ENCODE data around the gene CHTOP. TPM values are rescaled to one million over a fixed set of nuclear protein-coding genes. Genes with fewer than 3 reads are reported as not detected.

Gene CHTOP
- total and polyA plus RNA-seq, 2 of the 13 experiments (the other 11 are each of a cell fraction or from before 2014, with no cell fraction given) = 38.0 to 51.9 TPM

DNA sequence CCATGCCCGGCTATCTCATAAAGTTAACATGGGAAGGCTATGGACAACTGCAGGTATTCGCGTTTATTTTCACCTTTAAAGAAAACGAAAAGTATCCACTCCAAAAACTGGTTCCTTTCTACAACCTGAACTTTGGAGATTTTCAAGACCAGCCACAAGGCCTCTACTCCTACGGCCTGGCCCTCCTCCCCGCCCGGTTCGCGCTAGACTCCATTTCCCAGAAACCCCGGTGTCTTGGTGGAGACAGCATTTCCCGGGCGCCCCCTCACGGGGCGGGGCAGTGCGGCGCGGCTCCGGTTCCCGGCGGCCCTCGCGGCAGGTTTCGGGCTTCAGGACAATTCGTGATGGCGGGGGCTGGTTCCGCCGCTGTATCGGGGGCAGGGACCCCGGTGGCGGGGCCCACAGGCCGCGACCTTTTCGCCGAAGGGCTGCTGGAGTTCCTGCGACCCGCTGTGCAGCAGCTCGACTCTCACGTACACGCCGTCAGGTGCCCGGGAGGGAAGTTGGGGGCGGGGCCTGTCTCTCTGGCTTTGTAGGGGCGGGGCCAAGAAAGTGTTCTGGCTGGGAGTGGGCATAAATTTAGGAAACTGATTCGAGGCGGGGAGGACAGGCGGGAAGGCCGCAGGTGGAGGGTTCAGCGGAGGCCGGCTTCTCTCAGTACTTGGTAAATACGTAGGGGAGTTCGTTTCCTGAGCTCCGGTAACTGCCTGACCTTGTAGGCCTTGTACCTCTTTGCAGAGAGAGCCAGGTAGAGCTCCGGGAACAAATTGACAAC is 24.7 kb downstream of the CHTOP start, which contains the start of gene SNAPIN:
Gene SNAPIN (plus strand): TSS at position 304 of the 775 bp plus-strand sequence. CDS start 41 bp downstream, at position 345.
- POLR2A ChIA-PET = interaction anchor here (0.8 to 2.3 kb wide), 5 partner anchors 11 to 69 kb away, joined by 3 to 18 read pairs (median 4); partner anchors contain the start of genes CHTOP, INTS3 and S100A13
- no peaks in the 10 kb centered on the region; a peak in 1 of 5 replicates for H3K27me3 ChIP-seq (ENCODE audit: control insufficient read depth in 1 of 2, insufficient read depth in 2 of 2, low read length in 2 of 2)
- 2% methylated on average over 33 of the region's 53 CpGs for WGBS (ENCODE audit: low lambda C conversion rate)
- no peak for TF ChIP-seq ZFYVE20 (CRISPR knock-in tag; IDR thresholded peaks at IDR 0.05; ENCODE audit: borderline replicate concordance, low read depth)
- TF ChIP-seq ZNF460 (CRISPR knock-in tag; IDR thresholded peaks at IDR 0.05; ENCODE audit: borderline replicate concordance) = no peak
- TF ChIP-seq, protein P1, sequence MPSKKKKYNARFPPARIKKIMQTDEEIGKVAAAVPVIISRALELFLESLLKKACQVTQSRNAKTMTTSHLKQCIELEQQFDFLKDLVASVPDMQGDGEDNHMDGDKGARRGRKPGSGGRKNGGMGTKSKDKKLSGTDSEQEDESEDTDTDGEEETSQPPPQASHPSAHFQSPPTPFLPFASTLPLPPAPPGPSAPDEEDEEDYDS (CRISPR knock-in tag; IDR thresholded peaks at IDR 0.05) = peak; percentile 59; the same call in 1 of the 2 replicates
- peak; percentile 58; the same call in 1 of the 2 replicates for TF ChIP-seq SRY (CRISPR knock-in tag; IDR thresholded peaks at IDR 0.05)
- no peak for TF ChIP-seq ZNF441 (CRISPR knock-in tag; IDR thresholded peaks at IDR 0.05; ENCODE audit: borderline replicate concordance)
- TF ChIP-seq IRF2 (CRISPR knock-in tag; IDR thresholded peaks at IDR 0.05) = peak; percentile 73; the same call in 1 of the 2 replicates
- TF ChIP-seq NPAS2 (CRISPR knock-in tag; IDR thresholded peaks at IDR 0.05; ENCODE audit: borderline replicate concordance) = no peak
- TF ChIP-seq NFYB (CRISPR knock-in tag; IDR thresholded peaks at IDR 0.05) = no peak; the same call in 1 of the 2 replicates
- no peak for TF ChIP-seq ZFP36L2 (CRISPR knock-in tag; IDR thresholded peaks at IDR 0.05)
- TF ChIP-seq ZNF589 (CRISPR knock-in tag; conservative IDR thresholded peaks at IDR 0.05) = no peak
- no peak for TF ChIP-seq PLRG1 (conservative IDR thresholded peaks at IDR 0.05)
- no peak for TF ChIP-seq PRPF4 (IDR thresholded peaks at IDR 0.05; ENCODE audit: low read depth, low read length, poor library complexity, severe bottlenecking)
- TF ChIP-seq ZNF644 (CRISPR knock-in tag; IDR thresholded peaks at IDR 0.05; ENCODE audit: low read depth) = no peak
- TF ChIP-seq MYC (CRISPR knock-in tag; IDR thresholded peaks at IDR 0.05; ENCODE audit: borderline replicate concordance) = peak; percentile 62; the same call in 1 of the 2 replicates
- TF ChIP-seq, protein P2, sequence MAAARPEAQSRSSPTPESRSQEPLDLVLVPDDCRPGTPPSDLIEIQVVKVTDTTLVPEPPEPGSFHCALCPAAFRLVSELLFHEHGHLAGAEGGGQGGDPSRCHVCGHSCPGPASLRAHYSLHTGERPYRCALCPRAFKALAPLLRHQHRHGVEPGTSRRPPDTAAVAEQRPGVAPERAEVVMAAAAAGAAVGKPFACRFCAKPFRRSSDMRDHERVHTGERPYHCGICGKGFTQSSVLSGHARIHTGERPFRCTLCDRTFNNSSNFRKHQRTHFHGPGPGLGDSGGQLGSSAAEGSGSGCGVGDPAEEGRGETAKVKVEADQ (CRISPR knock-in tag; IDR thresholded peaks at IDR 0.05; ENCODE audit: borderline replicate concordance) = no peak
- TF ChIP-seq TP53 (CRISPR knock-in tag; conservative IDR thresholded peaks at IDR 0.05) = no peak
- TF ChIP-seq PHF20 (CRISPR knock-in tag; IDR thresholded peaks at IDR 0.05) = peak; percentile 75
- TF ChIP-seq, protein P3, sequence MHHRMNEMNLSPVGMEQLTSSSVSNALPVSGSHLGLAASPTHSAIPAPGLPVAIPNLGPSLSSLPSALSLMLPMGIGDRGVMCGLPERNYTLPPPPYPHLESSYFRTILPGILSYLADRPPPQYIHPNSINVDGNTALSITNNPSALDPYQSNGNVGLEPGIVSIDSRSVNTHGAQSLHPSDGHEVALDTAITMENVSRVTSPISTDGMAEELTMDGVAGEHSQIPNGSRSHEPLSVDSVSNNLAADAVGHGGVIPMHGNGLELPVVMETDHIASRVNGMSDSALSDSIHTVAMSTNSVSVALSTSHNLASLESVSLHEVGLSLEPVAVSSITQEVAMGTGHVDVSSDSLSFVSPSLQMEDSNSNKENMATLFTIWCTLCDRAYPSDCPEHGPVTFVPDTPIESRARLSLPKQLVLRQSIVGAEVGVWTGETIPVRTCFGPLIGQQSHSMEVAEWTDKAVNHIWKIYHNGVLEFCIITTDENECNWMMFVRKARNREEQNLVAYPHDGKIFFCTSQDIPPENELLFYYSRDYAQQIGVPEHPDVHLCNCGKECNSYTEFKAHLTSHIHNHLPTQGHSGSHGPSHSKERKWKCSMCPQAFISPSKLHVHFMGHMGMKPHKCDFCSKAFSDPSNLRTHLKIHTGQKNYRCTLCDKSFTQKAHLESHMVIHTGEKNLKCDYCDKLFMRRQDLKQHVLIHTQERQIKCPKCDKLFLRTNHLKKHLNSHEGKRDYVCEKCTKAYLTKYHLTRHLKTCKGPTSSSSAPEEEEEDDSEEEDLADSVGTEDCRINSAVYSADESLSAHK (CRISPR knock-in tag; IDR thresholded peaks at IDR 0.05; ENCODE audit: borderline replicate concordance) = no peak
- no peak for TF ChIP-seq ZNF337 (CRISPR knock-in tag; IDR thresholded peaks at IDR 0.05; ENCODE audit: borderline replicate concordance, low read depth)
- no peak for TF ChIP-seq ZNF792 (CRISPR knock-in tag; IDR thresholded peaks at IDR 0.05)
- peak; percentile 75 for TF ChIP-seq SPEN (CRISPR knock-in tag; IDR thresholded peaks at IDR 0.05; ENCODE audit: low read depth)

More for the DNA sequence above, 24.7 kb downstream of the CHTOP start, which contains the start of gene SNAPIN:
- peak within 1 kb of the TSS; percentile 93 for H3K4me2 ChIP-seq (ENCODE audit: low read depth, low read length)
- in situ Hi-C loops (cut with HindIII; ENCODE audit: extremely low pct_ligation_motif_present, low pct_unique_long_range_greater_than_20kb) = no loop called here
- H3K4me1 ChIP-seq (ENCODE audit: insufficient read depth, low read length) = peaks cover 39% of the 10 kb centered on the region
- H2AFZ ChIP-seq (ENCODE audit: low read length) = peak within 1 kb of the TSS; percentile 95
- H3K9ac ChIP-seq (ENCODE audit: insufficient read depth, low read depth, low read length) = peak within 1 kb of the TSS; percentile 78
- ATAC-seq (peak; percentile 95), FAIRE-seq (peak; percentile 73), DNase-seq (ENCODE audit: low spot score) (peak; percentile 75)
- TSS peak; percentile 79 for BruUV-seq (replicated peaks)
- CTCF ChIA-PET (ENCODE audit: low intra/inter-chr PET ratio, low total read pairs) = no interaction called here
- intact Hi-C loops (cut with micrococcal nuclease; ENCODE audit: unreplicated experiment) = no loop called here
- peak within 1 kb of the TSS; percentile 62 for H3K27ac ChIP-seq (ENCODE audit: extremely low read length, insufficient read depth, low read length)
- H3K9me3 ChIP-seq (ENCODE audit: low read length) = no peaks in the 10 kb centered on the region
- H3K79me2 ChIP-seq (ENCODE audit: insufficient read depth, low read length) = peaks cover 12% of the 10 kb centered on the region
- no peaks in the 10 kb centered on the region for H4K20me1 ChIP-seq (ENCODE audit: insufficient read depth, low read length)
- H3K4me3 ChIP-seq (replicated peaks in 1 of 3; ENCODE audit: insufficient read depth in 1 of 3, low read depth in 2 of 3, low read length in 3 of 3) = peak within 1 kb of the TSS; percentile 80 to 96 (median 91)
- peaks cover 6 to 28% of the 10 kb centered on the region in 2 experiments for H3K36me3 ChIP-seq (replicated peaks in 1 of 2; ENCODE audit: control insufficient read depth in 1 of 2, insufficient read depth in 2 of 2, low read length in 2 of 2)

All from HepG2 (cell line).